RWPE1 (cell line): ENCODE data around the gene NRAP.

ENCODE experiments used
- CTCF ChIA-PET: fragments of 350-600 bp; sonication (Branson Sonifier 250); formaldehyde crosslinking; extraction: SDS; loops from one replicate; lab custom pipeline; 2021; lab: Yijun Ruan, JAX
- POLR2A ChIA-PET: fragments of 400-600 bp; formaldehyde crosslinking; extraction: SDS; loops from one replicate; lab custom pipeline; 2020; ENCODE audit warnings: antibody characterized with exemption; ENCODE audit not compliant: low non-redundant PET; lab: Yijun Ruan, JAX
- DNase-seq: peaks from one replicate; pipeline ENCODE4 v3.0.0; 2012; ENCODE audit warnings: low spot score
- H3K27ac ChIP-seq: fragments of 450-650 bp; 2 replicates; pipeline ENCODE4 v1.5.1; 2017
- CTCF ChIP-seq: fragments of 450-650 bp; conservative IDR thresholded peaks from 2 replicates; pipeline ENCODE4 v1.5.1; 2017; ENCODE audit warnings: low read depth, mild to moderate bottlenecking

NRAP gene

GRCh38 chr10:113554214-113554613, 109.6 kb downstream of the NRAP start:
- POLR2A ChIA-PET, result no interaction called here
- TF ChIP-seq CTCF, result no peak
- H3K27ac ChIP-seq, result no peak overlapping the region
- DNase-seq, result no peak
- CTCF ChIA-PET, result interaction anchor here (0.6 to 1.6 kb wide), 3 partner anchors 10 to 59 kb away, joined by 3 to 9 read pairs (median 4); no protein-coding TSS in a partner anchor

GRCh38 chr10:113553149-113553548, 110.7 kb downstream of the NRAP start:
- no peak for TF ChIP-seq CTCF
- CTCF ChIA-PET, result interaction anchor here (1.3 kb wide), 1 partner anchor 10 kb away, joined by 3 read pairs; no protein-coding TSS in a partner anchor
- POLR2A ChIA-PET, result no interaction called here
- DNase-seq, result no peak
- H3K27ac ChIP-seq, result no peak overlapping the region

- DNase-seq, result no peak
- TF ChIP-seq CTCF, result no peak
- ChIA-PET CTCF (interaction anchor here (1.3 kb wide), 1 partner anchor 11 kb away, joined by 3 read pairs; no protein-coding TSS in a partner anchor), POLR2A (no interaction called here)
- H3K27ac ChIP-seq, result no peak within 1 kb of the TSS
Measured at GRCh38 chr10:113552701-113553100, 111.1 kb downstream of the NRAP start, which contains the start of gene HABP2. TSS of gene HABP2 (plus strand) at chr10:113553053. CDS start at chr10:113553122, 69 bp downstream.

- CTCF ChIA-PET, result interaction anchor here (0.6 kb wide), 1 partner anchor 735 kb away, joined by 3 read pairs; no protein-coding TSS in a partner anchor
- POLR2A ChIA-PET, result no interaction called here
- H3K27ac ChIP-seq, result no peak overlapping the region
- no peak for TF ChIP-seq CTCF
- DNase-seq, result peak; percentile 34
Measured at GRCh38 chr10:113552014-113552413, 111.8 kb downstream of the NRAP start.

DNA sequence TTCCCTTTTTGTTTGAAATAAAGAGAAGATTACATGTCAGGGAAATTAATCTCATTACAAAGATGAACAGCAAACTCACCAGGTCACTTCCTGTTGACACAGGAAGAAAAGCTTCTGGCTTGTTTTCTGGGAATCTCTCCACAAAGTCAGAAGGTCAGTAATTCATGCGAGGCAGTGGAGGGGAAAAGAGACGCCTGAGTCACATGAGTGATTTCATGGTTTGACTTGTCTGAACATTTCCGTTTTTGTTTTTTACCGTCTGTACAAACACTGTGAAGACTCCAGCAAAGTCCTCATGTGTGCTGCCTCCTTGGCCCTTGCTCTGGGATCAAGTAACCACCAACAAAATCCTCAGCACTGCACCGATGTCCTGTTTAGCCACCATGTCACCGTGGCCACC, 113.5 kb downstream of the NRAP start:
- ChIA-PET CTCF (no interaction called here), POLR2A (no interaction called here)
- TF ChIP-seq CTCF, result no peak
- peak overlapping the region; percentile 37; the same call in 1 of the 2 replicates for H3K27ac ChIP-seq
- peak; percentile 64 for DNase-seq

DNA sequence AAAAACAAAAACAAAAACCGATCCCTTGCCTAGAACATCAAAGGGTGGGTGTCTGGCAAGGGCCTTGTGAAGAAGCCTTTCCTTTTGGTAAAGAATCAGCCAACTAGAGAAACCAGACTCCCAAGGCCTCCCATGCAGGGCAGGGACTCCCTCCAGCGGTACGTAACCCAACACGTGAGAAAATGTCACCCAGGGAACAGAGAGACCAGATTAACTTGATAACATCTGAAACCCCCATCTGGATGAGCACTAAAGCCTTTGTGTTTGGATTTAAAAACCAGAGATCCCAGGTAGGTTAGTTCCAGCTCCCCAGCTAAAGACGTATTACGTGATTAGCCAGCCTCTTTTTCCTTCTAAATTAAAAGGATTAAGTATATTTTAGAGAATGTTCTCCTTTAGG, 114.0 kb downstream of the NRAP start:
- CTCF ChIA-PET, result no interaction called here
- POLR2A ChIA-PET, result no interaction called here
- H3K27ac ChIP-seq, result no peak overlapping the region
- DNase-seq, result no peak
- TF ChIP-seq CTCF, result no peak
